Activated CD8-positive, alpha-beta memory T cell treated with anti-CD3 and anti-CD28 coated beads for 36 hours (primary cell): ENCODE data around the gene ASS1. TPM values are rescaled to one million over a fixed set of nuclear protein-coding genes. Genes with fewer than 3 reads are reported as not detected.

Source experiments
- CTCF ChIA-PET: fragments of 350-600 bp; sonication (Branson Sonifier 250); formaldehyde crosslinking; loops from one replicate; lab custom pipeline; 2021; ENCODE audit warnings: antibody characterized with exemption; lab: Charles Lee
- POLR2A ChIA-PET: fragments of 350-600 bp; sonication (Branson Sonifier 250); formaldehyde crosslinking; loops from one replicate; lab custom pipeline; 2021; ENCODE audit warnings: antibody characterized with exemption; lab: Charles Lee
- total RNA-seq, 2 experiments: library from RNA; stranded (reverse); gene quantifications; one replicate each; pipeline ENCODE4 v1.2.3, GENCODE V29; 2021

The ASS1 gene
- total RNA-seq, 2 experiments from 2014 or later, result 5.2 to 5.5 TPM

- CTCF ChIA-PET, result interaction anchor here (1.6 to 7.4 kb wide), 2 partner anchors 219 to 221 kb away, joined by 7 to 53 read pairs; no protein-coding TSS in a partner anchor
- POLR2A ChIA-PET, result no interaction called here
Observed at GRCh38 chr9:130462685-130463540, 18.2 kb downstream of the ASS1 start.

GRCh38 chr9:130463763-130464745, 19.3 kb downstream of the ASS1 start:
- POLR2A ChIA-PET, result interaction anchor here (1.2 kb wide), 1 partner anchor 260 kb away, joined by 3 read pairs; no protein-coding TSS in a partner anchor
- CTCF ChIA-PET, result interaction anchor here (1.6 to 7.4 kb wide), 2 partner anchors 218 to 220 kb away, joined by 7 to 53 read pairs; no protein-coding TSS in a partner anchor

GRCh38 chr9:130465383-130466096, 20.8 kb downstream of the ASS1 start:
- POLR2A ChIA-PET, result no interaction called here
- CTCF ChIA-PET, result interaction anchor here (1.0 to 1.4 kb wide), 3 partner anchors 217 to 223 kb away, joined by 3 to 9 read pairs (median 3); no protein-coding TSS in a partner anchor

GRCh38 chr9:130466537-130467217, 21.9 kb downstream of the ASS1 start:
- ChIA-PET POLR2A (no interaction called here), CTCF (interaction anchor here (0.6 to 1.4 kb wide), 3 partner anchors 216 to 649 kb away, joined by 3 to 9 read pairs (median 3); no protein-coding TSS in a partner anchor)

GRCh38 chr9:130467316-130467715, 22.6 kb downstream of the ASS1 start:
- POLR2A ChIA-PET, result no interaction called here
- CTCF ChIA-PET, result interaction anchor here (0.6 kb wide), 1 partner anchor 649 kb away, joined by 3 read pairs; no protein-coding TSS in a partner anchor

GRCh38 chr9:130468566-130468965, 23.8 kb downstream of the ASS1 start:
- POLR2A ChIA-PET, result no interaction called here
- CTCF ChIA-PET, result interaction anchor here (2.0 kb wide), 1 partner anchor 214 kb away, joined by 6 read pairs; no protein-coding TSS in a partner anchor

GRCh38 chr9:130470269-130470668, 25.5 kb downstream of the ASS1 start:
- ChIA-PET POLR2A (no interaction called here), CTCF (interaction anchor here (0.7 to 2.0 kb wide), 2 partner anchors 212 to 577 kb away, joined by 3 to 6 read pairs; no protein-coding TSS in a partner anchor)

- ChIA-PET POLR2A (no interaction called here), CTCF (interaction anchor here (2.0 kb wide), 1 partner anchor 211 kb away, joined by 6 read pairs; no protein-coding TSS in a partner anchor)
Observed at GRCh38 chr9:130470950-130471349, 26.2 kb downstream of the ASS1 start.

GRCh38 chr9:130471411-130472183, 26.8 kb downstream of the ASS1 start:
- ChIA-PET CTCF (no interaction called here), POLR2A (no interaction called here)

- CTCF ChIA-PET, result no interaction called here
Observed at GRCh38 chr9:130472184-130472705, 27.5 kb downstream of the ASS1 start.

GRCh38 chr9:130473009-130473408, 28.2 kb downstream of the ASS1 start:
- CTCF ChIA-PET, result interaction anchor here (0.6 kb wide), 1 partner anchor 84 kb away, joined by 3 read pairs; no protein-coding TSS in a partner anchor
- POLR2A ChIA-PET, result no interaction called here

More at GRCh38 chr9:130472184-130472705, 27.5 kb downstream of the ASS1 start:
- POLR2A ChIA-PET, result no interaction called here

- ChIA-PET CTCF (no interaction called here), POLR2A (no interaction called here)
Observed at GRCh38 chr9:130473566-130473965, 28.8 kb downstream of the ASS1 start.

GRCh38 chr9:130474106-130474505, 29.3 kb downstream of the ASS1 start:
- ChIA-PET CTCF (no interaction called here), POLR2A (no interaction called here)

- POLR2A ChIA-PET, result no interaction called here
Observed at GRCh38 chr9:130476151-130476730, 31.5 kb downstream of the ASS1 start.

GRCh38 chr9:130477564-130477963, 32.8 kb downstream of the ASS1 start:
- ChIA-PET POLR2A (no interaction called here), CTCF (no interaction called here)

More at GRCh38 chr9:130476151-130476730, 31.5 kb downstream of the ASS1 start:
- CTCF ChIA-PET, result interaction anchor here (0.6 kb wide), 1 partner anchor 197 kb away, joined by 3 read pairs; no protein-coding TSS in a partner anchor

- ChIA-PET CTCF (no interaction called here), POLR2A (no interaction called here)
Observed at GRCh38 chr9:130478152-130478551, 33.4 kb downstream of the ASS1 start.
